Adrenal gland (tissue), 12 donors: Measurements from ENCODE around the gene LYRM7. TPM values are rescaled to one million over a fixed set of nuclear protein-coding genes. Genes with fewer than 3 reads are reported as not detected.

Experiments used
- DNase-seq, 7 donors: peaks; one replicate each; pipeline ENCODE4 v3.0.0-alpha.2; 2019 to 2020
- H3K27ac ChIP-seq, 5 donors: fragments of 200-600 bp; sonication (generic) in 4 of 5; 1 replicate in 3 of 5; 2 replicates in 2 of 5; pipeline versions ENCODE4 v1.5.1 to v1.8.0; 2016 to 2020; ENCODE audit warnings: mild to moderate bottlenecking in 1 of 5
- H3K27me3 ChIP-seq: fragments of 200-600 bp; 2 replicates; pipeline ENCODE4 v1.8.0; 2021
- H3K36me3 ChIP-seq, 2 donors: fragments of 200-600 bp; replicated peaks in 1 of 2; 1 replicate in 1 of 2; 2 replicates in 1 of 2; pipeline versions ENCODE4 v1.5.1 to v1.8.0; 2018 to 2022
- H3K4me1 ChIP-seq, 2 donors: fragments of 200-600 bp; replicated peaks in 1 of 2; 1 replicate in 1 of 2; 2 replicates in 1 of 2; pipeline versions ENCODE4 v1.5.1 to v1.8.0; 2018 to 2021
- H3K4me3 ChIP-seq, 4 donors: fragments of 200-600 bp; sonication (generic) in 3 of 4; one replicate each; pipeline ENCODE4 v1.5.1; 2016 to 2018
- H3K9me3 ChIP-seq, 3 donors: fragments of 200-600 bp; sonication (generic) in 1 of 3; replicated peaks in 1 of 3; 1 replicate in 2 of 3; 2 replicates in 1 of 3; pipeline versions ENCODE4 v1.5.1 to v1.8.0; 2016 to 2021
- CTCF ChIP-seq, 6 experiments: fragments of 450-650 bp in 4 of 6; fragments of 200-600 bp in 2 of 6; sonication (generic) in 1 of 6; IDR thresholded peaks; 1 replicate in 5 of 6; 2 replicates in 1 of 6; pipeline versions ENCODE4 v1.5.1 to v1.8.0; 2016 to 2021; ENCODE audit warnings: antibody characterized with exemption in 6 of 6, mild to moderate bottlenecking in 2 of 6, moderate library complexity in 1 of 6
- POLR2A ChIP-seq, 2 donors: fragments of 450-650 bp; IDR thresholded peaks; one replicate each; pipeline ENCODE4 v1.6.1; 2017; ENCODE audit warnings: antibody characterized with exemption in 2 of 2, mild to moderate bottlenecking in 2 of 2, moderate library complexity in 1 of 2
- WGBS, 4 donors: extraction: QIAGEN DNeasy Blood & Tissue Kit in 2 of 4; methylation state at CpG; one replicate each; pipeline versions ENCODE4 v1.1.5 to v1.1.7; 2013 to 2017; 5-methylcytosine and 5-hydroxymethylcytosine counted together
- intact Hi-C, 2 donors: fragments of 100-400 bp; cut with DNase I; formaldehyde crosslinking; loops; one replicate each; pipeline versions ENCODE4 v1.14.1 to v1.15.0; 2022 to 2023
- polyA plus RNA-seq, 3 donors: library from polyadenylated mRNA; stranded (reverse); fragments of 200-250 nt in 2 of 3; fragments of 350-450 nt in 1 of 3; fragmentation: Illumina TruSeq in 1 of 3; extraction: RNeasy Lipid Tissue Mini Kit (QIAGEN cat#74804) in 1 of 3; gene quantifications; one replicate each; pipeline ENCODE4 v1.2.3, GENCODE V29; 2013 to 2014
- total RNA-seq, 9 donors: library from RNA; depleted of rRNA in 4 of 9; stranded (reverse); fragments of >200 nt in 4 of 9; fragments of 120-200 nt in 1 of 9; fragmentation: NEBNext Ultra II Directional in 1 of 9; extraction: Animal tissue kit (Norgen Biotek cat#: 25700) in 1 of 9; gene quantifications; one replicate each; pipeline versions ENCODE4 v1.1.0 to v1.2.4, GENCODE V29; 2013 to 2023
- donor health status: healthy with polysubstance abuse.
- donor health status: Bipolar disorder and iron deficiency.
- donor health status: DM: yes; HTN: yes; CAD: no.
- donor health status: DM: no; HTN: no; CAD: no.
- donor health status: DM: no; HTN: no; CAD: no.
- donor health status: DM: yes; HTN: yes; CAD: no.

LYRM7 gene
- total and polyA plus RNA-seq, 12 donors, result 2.0 to 14.5 (median 10.6) TPM

GRCh38 chr5:131165119-131165727 lies 5.5 kb upstream of the LYRM7 start, which contains the start of gene HINT1:
HINT1 (minus strand) TSS chr5:131165256; CDS start chr5:131165205, 51 bp downstream.
- Histone ChIP-seq H3K36me3 (peaks cover 0 to 24% of the 10 kb centered on the region in 2 donors), H3K27me3 (no peaks in the 10 kb centered on the region), H3K27ac (peak within 1 kb of the TSS; percentile 85 to 96 (median 94)), H3K4me3 (peak within 1 kb of the TSS; percentile 66 to 86 (median 74)), H3K9me3 (no peaks in the 10 kb centered on the region), H3K4me1 (peaks cover 9 to 19% of the 10 kb centered on the region in 2 donors)
- peak; percentile 89 to 94 (median 93) for DNase-seq
- TF ChIP-seq POLR2A (IDR thresholded peaks at IDR 0.05) (peak; percentile 45 to 69), CTCF (IDR thresholded peaks at IDR 0.05) (no peak)
- 0 to 2% (median 0%) methylated on average over 26 to 33 of the region's 33 CpGs for WGBS, 4 donors
- intact Hi-C loops, result loop anchor here (10.0 kb wide), 2 partner anchors 90 to 840 kb away; no protein-coding TSS in a partner anchor

GRCh38 chr5:131167615-131168014 lies 3.1 kb upstream of the LYRM7 start:
- Histone ChIP-seq H3K9me3 (no peaks in the 10 kb centered on the region), H3K4me3 (no peak overlapping the region), H3K36me3 (no peaks in the 10 kb centered on the region), H3K27ac (no peak overlapping the region), H3K27me3 (no peaks in the 10 kb centered on the region), H3K4me1 (peaks cover 15 to 31% of the 10 kb centered on the region in 2 donors)
- 80 to 88% (median 83%) methylated on average over 5 of the region's 5 CpGs for WGBS, 4 donors
- intact Hi-C loops, result loop anchor here (10.0 kb wide), 2 partner anchors 87 to 837 kb away; no protein-coding TSS in a partner anchor
- no peak for DNase-seq
- TF ChIP-seq POLR2A (IDR thresholded peaks at IDR 0.05) (no peak), CTCF (IDR thresholded peaks at IDR 0.05) (no peak)

DNA sequence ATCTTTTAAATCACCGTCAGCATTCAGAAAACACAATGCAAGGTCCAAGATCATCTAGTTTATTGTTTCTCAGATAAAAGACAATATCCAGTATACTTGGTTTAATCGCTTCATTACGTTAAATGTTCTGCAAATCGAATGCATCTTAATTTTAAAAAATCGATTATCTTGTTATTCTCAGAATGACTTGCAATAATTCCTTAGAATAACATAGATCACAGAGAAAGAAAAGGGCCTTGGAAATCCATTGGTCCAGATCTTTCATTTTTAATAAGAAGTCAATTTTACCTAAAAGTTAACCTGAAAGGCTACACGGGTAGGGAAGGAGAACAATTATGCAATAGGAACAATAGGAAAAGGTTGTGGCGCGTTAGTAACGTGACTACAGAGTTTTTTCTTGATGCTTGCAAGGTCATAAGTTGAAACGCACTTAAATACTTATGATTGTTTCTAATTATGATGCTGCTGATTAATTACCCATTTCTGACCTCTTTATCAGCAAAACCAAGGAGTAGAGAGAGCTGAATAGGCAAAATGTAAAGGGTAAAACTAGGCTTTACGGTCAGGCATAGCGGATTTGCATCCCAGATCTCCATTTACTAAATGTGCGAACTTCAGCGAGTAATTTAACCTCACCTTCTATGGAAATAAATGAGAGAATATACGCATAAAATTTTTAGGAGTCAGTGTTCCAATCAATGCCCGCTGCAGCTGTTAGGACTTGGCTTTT lies 769 bp upstream of the LYRM7 start:
- intact Hi-C loops, result loop anchor here (10.0 kb wide), 3 partner anchors 85 to 835 kb away; no protein-coding TSS in a partner anchor
- H3K4me3 ChIP-seq, result peak overlapping the region in 3 of 4 donors; percentile 56 to 79 (median 60)
- no peak for TF ChIP-seq POLR2A (IDR thresholded peaks at IDR 0.05)
- no peak for TF ChIP-seq CTCF (IDR thresholded peaks at IDR 0.05)
- H3K27me3 ChIP-seq, result no peaks in the 10 kb centered on the region
- peaks cover 7 to 21% of the 10 kb centered on the region in 2 donors for H3K4me1 ChIP-seq
- no peaks in the 10 kb centered on the region for H3K9me3 ChIP-seq
- 33 to 35% (median 33%) methylated on average over 16 of the region's 16 CpGs for WGBS, 4 donors
- no peaks in the 10 kb centered on the region for H3K36me3 ChIP-seq
- peak overlapping the region in 4 of 5 donors; percentile 34 to 90 (median 54) for H3K27ac ChIP-seq
- DNase-seq, result no peak

DNA sequence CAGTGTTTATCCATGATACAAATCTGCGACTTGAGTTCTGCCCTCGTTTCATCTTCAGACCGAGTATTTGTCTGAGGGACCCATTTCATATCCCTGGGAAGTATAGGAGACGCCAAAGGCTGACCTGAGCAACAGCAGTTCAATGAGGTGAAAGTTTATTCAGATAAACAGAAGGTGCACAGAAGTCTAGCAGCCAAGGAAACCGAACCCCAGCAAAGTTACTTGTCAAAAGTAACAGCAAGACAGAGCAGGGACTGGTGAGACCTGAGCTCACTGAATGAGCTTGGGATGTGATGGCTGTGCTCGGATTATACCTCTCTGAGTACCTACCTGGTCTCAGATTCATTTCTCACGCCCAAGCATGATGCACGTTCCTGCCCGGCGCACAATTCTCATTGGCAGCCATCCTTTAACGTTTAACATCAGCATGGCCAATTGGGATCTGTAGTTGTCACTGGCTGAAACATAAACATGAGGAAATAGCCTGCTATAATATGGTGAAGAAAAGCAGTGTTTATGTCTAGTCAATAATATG lies 599 bp downstream of the LYRM7 start:
- Histone ChIP-seq H3K9me3 (no peaks in the 10 kb centered on the region), H3K4me3 (peak overlapping the region in 3 of 4 donors; percentile 5 to 79 (median 60)), H3K27me3 (no peaks in the 10 kb centered on the region), H3K36me3 (no peaks in the 10 kb centered on the region), H3K27ac (peak overlapping the region in 3 of 5 donors; percentile 53 to 90 (median 74)), H3K4me1 (peaks cover 7 to 16% of the 10 kb centered on the region in 2 donors)
- intact Hi-C loops, result loop anchor here in 1 of 2 donors (10.0 kb wide), 1 partner anchor 233 kb away; no protein-coding TSS in a partner anchor
- 0 to 11% (median 5%) methylated on average over 11 of the region's 11 CpGs for WGBS, 4 donors
- no peak for DNase-seq
- no peak for TF ChIP-seq POLR2A (IDR thresholded peaks at IDR 0.05)
- no peak for TF ChIP-seq CTCF (IDR thresholded peaks at IDR 0.05)
